CD4-positive, alpha-beta T cell treated with Interferon gamma for 1 hour (primary cell): ENCODE data around the gene PIEZO1.

Experiments used
- DNase-seq: peaks from one replicate; pipeline ENCODE4 v3.0.0-alpha.2; 2020

The PIEZO1 gene

DNA sequence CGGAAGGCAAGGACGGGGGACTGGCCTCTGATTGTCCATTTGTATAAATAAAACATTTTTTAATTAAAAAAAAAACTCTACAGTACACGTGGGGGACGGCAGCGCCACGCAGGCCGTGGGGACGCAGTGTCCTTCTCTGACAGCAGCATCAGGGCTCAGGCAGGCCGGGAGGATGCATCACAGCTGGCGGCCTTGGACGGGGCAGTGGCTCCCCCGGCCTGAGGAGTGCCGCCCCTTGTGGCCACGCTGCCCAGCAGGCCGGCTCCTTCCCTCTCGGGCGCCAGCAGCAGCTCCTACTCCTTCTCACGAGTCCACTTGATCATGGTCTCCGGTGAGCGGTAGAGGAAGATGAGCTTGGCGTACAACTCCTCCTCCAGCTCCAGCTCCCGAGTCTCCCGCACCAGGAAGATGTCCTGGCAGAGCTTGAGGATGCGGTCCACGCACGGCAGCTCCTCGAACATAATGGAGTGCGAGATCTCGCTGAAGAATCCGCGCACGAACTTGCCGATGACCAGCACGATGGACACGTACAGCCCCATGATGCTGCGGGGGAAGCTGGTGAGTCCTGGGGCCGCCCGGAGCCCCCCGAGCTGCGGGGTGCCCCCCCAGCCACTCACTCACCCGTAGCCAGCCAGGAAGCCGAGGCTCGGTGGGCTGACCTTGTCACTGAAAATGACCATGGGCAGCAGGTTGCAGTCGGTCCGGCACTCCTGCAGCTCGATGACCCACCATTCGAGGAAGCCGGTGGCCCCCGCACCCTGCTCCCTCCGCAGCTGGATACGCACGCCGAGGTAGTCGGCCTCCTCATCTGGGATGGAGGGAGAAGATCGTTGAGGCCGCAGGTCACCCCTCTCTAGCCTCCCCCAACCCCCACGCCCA lies 69.5 kb downstream of the PIEZO1 start:
- DNase-seq: no peak

DNA sequence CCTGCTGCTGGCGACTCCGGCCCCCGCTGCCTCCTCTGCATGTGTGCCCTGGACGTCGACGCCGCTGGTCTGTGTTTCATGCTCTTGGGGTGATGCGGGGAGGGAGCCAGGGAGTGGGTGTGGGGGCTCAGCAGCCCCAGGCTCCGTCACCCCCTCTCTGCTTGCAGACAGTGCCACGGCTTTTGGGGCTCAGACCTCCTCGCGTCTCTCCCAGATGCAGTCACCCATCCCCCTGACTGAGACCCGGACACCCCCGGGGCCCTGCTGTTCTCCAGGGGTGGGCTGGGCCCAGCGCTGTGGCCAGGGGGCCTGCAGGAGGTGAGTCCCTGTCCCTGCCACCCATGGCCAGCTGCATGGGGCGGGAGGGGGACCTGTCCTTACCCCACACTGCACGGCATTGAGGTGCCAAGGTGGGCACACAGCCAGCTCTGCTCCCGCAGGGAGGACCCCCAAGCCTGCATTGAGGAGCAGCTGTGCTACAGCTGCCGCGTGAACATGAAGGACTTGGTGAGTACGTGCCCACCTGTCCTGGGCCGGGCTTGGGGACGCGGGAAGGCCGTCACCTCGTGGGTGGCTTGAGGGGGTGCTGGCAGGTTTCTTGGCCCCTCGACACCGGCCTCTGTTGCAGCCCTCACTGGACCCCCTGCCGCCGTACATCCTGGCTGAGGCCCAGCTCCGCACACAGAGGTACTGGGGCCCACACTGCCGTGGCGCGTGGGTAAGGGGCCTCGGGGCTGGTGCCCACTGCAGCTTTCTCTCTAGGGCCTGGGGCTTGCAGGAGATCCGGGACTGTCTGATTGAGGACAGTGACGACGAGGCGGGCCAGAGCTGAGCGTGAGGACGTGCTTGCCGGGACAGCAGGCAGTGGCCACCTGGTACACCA lies 70.4 kb downstream of the PIEZO1 start:
- no peak for DNase-seq

DNA sequence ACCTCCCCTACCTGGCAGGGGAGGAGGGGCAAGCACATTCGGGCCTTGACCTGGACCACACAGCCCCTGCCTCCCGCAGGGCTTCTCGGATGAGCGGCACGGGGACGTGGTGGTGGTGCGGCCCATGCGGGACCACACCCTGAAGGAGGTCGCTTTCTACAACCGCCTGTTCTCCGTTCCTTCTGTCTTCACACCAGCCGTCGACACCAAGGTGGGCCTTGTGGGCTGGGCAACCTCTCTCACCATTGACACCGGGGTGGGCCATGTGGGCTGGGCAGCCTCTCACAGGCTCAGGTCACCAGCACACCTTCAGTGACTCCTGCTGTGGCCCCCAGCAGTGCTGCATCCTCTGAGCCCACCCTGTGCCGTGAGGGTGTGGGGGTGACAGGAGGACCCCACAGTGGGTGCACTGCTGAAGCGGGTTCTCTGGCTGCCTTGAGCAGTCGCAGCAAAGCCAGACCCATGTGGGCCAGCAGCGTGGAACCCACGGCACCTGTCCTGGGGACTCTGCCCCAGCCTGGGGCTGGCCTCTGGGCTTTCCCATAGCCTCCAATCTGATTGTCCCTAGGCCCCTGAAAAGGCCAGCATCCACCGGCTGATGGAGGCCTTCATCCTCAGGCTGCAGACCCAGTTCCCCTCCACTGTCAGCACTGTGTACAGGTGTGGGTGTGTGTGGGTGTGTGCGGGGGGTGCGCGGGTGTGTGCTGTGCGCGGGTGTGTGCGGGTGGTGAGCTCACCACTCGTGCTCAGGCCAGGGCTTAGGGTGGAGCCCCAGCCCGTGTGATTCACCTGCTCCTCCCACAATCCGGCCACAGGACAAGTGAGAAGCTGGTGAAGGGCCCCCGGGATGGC lies 71.2 kb downstream of the PIEZO1 start:
- no peak for DNase-seq

DNA sequence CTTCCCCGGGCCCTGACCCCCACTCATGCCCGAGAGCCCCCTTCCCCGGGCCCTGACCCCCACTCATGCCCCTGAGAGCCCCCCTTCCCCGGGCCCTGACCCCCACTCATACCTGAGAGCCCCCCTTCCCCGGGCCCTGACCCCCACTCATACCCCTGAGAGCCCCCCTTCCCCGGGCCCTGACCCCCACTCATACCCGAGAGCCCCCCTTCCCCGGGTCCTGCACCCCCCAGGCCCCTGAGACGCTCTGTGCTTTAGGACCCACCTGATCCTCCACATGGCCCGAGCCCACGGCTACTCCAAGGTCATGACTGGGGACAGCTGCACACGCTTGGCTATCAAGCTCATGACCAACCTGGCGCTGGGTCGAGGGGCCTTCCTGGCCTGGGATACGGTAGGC lies 72.0 kb downstream of the PIEZO1 start:
- no peak for DNase-seq

DNA sequence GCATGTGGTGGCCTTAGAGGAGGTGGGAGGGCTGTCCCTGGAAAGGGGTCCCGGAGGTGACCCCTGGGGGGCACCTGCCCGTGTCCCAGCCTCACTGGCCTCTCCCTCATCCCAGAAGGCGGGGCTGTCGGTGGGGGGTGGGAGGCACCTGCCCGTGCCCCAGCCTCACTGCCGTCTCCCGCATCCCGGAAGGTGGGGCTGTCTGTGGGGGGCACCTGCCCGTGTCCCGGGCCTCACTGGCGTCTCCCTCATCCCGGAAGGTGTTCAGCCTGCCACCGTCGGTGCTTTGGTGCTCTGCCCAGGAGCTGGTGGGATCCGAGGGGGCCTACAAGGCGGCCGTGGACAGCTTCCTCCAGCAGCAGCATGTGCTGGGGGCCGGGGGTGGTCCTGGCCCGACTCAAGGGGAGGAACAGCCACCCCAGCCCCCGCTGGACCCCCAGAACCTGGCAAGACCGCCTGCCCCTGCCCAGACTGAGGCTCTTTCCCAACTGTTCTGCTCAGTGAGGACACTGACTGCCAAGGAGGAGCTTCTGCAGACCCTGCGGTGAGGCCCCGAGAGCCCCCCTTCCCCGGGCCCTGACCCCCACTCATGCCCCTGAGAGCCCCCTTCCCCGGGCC lies 72.5 kb downstream of the PIEZO1 start:
- DNase-seq: no peak

DNA sequence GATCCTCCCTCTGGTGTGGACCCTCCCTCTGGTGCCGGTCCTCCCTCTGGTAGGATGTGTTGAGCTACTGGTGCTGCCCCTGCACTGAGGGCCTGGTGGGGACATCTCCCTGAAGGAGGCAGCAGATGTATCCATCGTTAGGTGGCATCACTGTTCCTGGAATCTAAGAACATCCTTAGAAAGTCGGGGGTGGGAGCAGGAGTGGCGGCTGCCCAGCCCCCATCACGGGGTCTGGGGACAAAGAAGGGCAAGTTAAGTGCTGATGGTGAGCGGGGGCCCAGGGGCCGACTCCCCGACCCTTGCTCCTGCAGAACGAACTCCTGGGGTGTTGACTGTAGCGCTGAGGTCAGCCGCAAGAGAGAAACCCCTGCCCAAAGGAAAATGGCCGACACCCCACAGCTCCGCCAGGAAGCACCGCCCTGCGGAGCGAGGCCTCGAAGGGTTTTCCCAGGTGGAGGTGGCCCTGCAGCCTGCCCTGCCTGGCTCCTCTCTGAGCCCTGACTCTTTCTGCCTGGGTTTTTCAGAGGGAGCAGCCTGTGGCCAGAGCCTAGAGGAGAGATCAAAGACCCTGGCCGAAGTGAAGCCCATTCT lies 73.2 kb downstream of the PIEZO1 start:
- no peak for DNase-seq

DNA sequence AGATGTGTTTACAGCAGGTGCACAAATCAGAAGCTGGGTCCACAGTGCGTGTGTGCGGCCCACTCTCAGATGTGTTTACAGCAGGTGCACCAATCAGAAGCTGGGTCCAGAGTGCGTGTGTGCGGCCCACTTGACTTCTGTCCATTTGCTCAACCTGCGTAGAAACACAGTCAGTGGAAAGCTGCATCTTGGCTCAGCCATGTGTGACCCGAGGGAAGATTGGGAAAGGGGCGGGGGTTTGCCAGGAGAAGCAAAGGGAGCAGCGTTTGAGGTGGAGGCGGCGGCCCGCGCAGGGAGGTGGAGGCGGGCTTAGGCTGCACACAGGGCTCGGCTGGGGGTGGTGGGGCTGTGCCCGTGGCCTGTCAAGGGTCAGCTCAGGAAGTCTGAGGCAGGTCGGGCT lies 74.5 kb downstream of the PIEZO1 start:
- DNase-seq: no peak

DNA sequence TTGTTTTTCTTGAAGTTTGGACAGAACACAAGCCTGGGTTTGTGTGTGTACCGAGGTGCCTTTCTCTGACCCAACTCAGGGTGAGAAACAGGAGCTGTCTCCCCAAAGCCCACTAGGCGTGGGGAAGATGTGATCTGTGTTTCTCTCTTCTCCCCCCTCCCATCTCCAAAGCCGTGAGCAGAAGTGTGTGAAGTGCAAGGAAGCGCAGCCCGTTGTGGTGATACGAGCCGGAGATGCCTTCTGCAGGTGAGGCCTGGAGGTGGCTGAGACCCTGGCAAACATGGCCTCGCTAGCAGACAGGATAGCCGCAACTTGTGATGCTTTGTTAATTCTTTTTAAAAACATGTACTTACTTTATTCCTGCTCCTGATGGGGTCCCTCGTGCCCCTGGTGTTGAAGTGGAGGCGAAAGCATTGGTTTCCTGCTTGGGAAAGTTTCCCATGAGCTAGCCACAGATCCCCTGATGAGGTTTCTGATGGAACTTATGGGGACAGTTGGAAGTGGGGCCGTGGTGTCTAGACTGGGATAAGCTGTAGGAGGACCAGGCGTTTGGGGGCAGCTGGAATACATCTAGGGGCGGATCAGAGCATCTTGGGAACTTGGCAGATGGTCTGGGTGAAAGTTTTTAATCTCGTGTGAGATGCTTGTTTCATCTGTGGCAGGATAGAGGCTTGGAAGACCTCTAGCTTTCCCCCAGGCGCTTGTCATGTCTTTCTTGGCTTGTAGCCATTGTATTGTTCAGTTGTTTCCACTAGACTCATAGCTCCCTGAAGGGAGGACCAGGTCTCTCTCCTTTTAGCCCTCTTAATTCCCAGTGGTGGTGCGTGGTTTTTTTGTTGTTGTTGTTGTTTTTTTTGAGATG lies 77.8 kb downstream of the PIEZO1 start:
- DNase-seq: no peak

DNA sequence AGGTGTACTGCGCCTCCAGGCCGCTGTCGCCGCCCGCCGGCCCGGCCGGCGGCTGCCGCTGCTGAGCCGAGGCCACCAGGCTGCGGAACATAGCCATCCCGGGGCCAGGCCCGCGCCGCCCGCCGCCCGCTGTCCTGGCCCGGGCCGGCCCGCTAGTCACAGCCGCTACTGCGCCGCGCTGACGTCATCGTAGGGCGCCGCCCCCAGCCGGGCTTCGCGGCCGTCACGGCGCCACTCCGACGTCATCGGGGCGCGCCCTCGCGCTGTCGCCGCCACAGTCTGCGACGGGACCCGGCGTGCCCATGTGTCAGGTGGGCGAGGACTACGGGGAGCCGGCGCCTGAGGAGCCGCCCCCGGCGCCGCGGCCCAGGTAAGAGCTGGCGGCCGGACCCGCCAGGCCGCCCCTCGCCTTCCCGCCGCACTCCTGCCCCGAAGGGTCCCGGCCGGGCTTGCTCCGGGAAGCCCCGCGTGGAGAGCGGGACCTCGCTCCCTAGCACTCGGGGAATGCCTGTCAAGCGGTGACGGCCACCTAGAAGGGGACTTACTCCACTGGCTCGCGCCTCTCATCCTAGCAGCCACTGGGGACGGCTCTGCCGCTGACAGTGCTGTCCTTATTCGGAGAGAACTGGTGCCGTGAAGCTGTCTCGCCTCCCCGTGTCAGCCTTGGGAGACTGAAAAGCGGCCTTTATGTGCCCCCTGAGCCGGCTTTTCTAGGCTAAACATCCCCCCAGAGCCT lies 78.6 kb downstream of the PIEZO1 start, which contains the start of the genes CTU2 and RNF166:
TSS of gene CTU2 (plus strand) at position 275 of the 736 bp plus-strand sequence. CDS start at position 303, 28 bp downstream.
TSS of gene RNF166 (minus strand) at position 180 of the 736 bp plus-strand sequence. CDS start at position 97, 83 bp downstream.
- DNase-seq: peak; percentile 89

DNA sequence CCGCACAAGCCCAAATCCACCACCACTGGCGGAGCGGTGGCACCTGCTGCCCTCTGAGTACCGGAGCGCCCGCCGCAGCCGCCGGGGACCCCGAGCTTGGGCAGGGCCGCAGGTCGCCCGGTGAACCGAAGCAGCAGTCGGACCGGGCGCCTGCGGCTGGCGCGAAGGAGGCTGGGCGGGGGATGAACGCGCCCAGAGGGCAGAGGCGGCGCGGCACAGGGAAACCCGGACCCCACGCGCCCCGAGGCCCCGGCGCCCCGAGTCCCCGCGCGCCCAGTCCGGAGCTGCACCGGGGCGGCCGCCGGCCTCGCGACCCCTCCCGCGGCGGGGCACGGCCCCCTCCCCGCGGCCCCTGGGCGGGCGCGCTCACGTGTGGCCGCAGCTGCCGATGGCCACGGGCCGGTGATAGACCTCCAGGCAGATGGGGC lies 79.2 kb downstream of the PIEZO1 start:
- no peak for DNase-seq

DNA sequence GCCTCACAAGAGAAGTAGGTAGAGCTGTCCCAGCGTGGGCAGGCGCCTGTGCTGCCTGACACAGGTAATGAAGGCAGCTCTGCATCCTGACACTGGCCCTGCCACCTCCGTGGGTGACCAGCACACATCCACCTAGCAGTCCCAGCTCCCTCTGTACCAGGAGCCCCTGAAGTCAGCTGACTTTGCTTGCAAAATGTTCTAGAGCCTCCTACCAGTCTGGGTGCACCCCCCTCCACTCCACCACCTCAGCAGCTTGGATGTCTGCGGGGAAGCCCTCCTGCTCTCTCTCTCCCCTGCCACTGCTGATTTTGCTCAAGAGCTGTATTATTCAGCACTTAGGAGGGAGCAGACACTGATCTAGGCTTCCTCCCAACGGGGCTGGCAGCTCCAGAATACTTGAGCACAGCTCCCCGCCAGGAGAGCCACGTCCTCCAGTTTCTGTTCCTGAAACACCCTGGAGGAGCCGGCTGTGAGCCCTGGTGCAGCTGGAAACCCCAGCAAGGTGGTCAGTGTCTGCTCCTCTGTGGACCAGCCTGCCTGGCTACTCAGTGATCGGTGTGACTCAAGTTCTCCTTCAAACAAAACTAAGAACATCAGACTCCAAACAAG lies 79.8 kb downstream of the PIEZO1 start:
- peak; percentile 47 for DNase-seq

DNA sequence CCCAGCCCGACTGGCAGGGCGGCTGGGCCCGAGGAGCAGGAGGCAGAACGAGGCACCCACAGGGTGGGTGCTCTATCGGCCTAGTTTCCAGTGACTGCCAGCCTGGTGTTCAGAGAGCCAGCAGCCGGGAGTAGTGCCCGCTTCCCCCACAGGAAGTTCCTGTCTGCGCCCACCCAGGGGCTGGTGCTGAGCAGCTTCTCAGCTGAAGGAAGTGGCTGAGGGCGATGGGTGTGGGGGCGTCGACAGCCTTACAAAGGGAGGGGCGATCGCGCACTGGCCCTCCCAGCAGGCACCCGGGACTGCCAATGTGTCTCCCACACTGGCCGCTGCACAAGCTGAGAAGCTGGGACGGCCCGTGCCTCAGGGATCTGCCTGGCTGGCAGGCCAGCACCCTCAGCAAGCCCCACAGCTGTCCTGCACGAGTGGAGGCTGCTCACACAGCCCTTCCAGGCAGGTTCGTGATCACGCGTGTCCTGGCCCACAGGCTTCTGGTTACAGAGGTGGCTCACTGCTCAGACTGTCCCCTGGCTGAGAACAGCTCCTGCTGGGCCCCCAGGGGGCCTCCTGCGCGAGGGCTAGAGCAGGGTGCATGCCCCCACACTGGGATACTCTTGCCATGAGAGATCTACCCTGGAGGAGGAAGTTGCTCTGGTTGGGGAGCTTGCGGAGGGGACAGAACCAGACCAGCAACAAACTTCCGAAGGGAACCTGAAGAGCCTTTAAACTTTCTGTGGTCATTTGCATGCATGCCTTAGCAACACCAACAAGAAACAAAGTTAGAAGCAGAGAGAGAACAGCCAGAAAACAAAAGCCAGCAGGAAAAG lies 81.3 kb downstream of the PIEZO1 start:
- peak; percentile 69 for DNase-seq

DNA sequence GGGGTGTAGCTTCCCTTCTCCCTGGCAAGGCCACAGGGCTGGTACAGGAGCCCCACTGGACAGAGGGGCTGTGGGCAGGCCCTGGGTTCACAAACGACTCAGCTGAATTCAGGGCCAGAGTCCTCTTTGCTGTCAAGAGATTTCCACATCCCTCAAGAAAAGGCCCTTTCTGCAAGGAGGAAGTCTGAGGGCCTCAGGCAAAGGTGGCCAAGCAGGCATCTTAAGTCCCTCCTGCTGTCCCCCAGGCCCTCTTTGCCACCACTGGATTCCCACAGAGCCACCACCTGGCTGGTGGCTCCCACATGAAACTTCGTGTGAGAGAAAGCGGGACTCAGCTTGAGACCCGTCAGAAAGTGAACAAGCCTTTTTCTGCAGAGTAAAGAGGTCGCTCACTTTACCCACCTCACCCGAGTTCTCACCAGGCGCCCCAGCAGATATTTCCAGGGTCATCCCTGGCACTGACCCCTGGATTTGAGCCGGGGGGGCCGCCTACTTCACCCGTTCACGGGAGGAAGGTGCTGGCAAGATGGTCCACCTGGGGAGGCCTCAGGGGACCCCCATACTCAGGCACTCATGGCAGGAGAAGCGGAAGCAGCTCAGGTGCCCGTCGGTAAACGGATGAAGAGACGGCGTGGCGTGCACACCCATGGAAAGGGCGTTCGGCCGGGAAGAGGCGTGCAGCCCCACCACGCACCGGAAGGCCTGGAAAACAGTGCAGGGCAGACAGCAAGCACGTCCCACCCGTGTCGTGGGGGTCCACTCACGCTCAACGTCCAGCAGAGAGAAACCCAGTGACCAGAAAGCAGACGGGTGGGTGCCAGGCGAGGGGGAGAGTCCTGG lies 82.4 kb downstream of the PIEZO1 start:
- no peak for DNase-seq

DNA sequence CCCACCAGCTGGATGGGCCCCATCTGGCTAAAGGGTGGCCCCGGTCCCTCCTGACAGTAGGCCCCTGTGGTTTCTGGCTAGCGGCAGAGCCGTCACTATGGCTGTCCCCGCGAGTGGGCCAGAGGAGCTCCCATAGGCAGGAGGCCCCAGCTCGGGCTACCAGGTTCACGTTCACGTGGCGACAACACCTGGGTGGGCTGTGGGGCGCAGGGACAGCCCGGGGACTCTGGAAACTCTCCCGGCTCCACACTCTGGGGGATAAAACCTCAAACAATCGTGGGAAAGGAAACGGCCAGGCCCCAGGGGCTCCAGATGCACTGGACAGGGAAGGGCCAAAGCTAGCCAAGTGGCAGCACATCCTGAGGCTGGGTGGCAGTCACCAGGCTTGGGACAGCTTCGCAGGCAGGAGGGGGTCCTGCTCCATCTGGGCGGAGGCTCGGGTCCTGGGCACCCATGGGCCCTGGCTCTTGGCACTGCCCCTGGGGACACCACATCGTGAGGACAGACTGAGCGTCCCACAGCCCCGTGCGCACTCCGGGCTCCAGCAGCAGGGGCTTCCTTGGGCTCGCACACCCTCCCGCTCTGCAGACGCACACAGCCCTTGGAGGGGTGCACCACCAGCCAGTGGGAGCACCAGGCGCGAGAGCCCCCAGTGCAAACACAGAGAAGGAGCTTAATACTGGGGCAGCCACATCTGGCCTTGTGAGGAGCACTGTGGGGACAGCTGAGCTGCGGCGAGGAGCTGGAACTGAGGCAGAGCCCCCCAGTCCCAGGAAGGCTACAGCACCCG lies 83.2 kb downstream of the PIEZO1 start:
- DNase-seq: no peak

DNA sequence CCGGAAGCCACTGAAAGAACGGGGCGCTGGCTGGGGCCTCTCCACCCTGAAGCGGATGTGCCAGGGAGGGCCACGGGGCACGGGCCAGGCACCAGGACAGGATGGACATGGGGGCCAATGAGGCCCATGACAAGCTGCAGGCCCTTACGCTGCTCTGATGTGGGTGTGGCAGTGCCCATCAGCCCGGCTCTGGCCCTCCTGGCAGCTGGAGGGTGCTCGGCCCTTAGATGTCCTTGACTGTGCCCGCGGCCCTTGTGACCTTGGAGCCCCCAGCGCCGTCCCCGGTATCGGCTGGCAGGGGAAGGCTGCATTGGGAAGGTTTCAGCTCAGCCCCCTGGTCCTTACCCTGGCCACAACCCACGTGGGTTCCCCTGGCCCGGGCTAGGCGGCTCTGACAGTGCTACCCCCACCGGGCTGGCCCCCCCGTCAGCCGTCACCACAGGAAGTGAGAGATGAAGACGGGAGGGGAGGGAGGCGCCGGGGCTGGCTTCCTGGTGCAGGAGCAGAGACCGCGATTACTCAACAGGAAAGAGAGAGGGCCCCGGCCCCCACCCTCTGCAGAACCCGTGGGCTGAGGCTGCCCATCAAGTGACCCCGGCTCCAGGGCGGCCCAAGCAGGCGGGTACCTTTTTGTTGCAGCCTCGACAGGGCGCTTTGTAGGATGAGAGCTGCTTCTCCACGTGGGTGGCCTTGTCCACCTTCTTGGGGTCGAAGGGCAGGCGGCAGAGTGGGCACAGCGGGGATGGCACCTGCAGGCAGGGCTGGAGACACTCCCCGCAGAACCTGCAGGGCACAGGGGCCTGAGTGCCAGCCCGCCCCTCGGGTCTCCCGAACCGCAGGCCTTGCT lies 84.2 kb downstream of the PIEZO1 start:
- DNase-seq: peak; percentile 94

DNA sequence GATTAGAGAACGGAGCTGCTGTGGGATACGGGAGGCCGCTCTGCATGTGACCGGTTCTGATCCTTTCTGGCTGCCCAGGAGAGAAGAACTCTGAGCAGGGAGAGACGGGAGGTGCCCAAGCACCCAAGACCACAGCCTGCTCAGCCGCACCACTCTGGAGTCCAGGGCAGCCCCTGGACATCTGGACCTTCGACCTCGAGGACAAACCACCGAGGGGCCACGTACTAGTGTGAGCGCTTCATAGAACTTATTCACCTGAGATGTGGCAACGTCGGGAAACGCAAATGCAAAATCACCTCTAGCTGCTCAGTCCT lies 84.7 kb downstream of the PIEZO1 start:
- DNase-seq: no peak
